ENCODE measurements around the gene RAPGEF4. TPM values are rescaled to one million over a fixed set of nuclear protein-coding genes. Genes with fewer than 3 reads are reported as not detected.

RAPGEF4 gene
- total RNA-seq, 1 experiment from 2014 or later = 0.98 TPM

DNA sequence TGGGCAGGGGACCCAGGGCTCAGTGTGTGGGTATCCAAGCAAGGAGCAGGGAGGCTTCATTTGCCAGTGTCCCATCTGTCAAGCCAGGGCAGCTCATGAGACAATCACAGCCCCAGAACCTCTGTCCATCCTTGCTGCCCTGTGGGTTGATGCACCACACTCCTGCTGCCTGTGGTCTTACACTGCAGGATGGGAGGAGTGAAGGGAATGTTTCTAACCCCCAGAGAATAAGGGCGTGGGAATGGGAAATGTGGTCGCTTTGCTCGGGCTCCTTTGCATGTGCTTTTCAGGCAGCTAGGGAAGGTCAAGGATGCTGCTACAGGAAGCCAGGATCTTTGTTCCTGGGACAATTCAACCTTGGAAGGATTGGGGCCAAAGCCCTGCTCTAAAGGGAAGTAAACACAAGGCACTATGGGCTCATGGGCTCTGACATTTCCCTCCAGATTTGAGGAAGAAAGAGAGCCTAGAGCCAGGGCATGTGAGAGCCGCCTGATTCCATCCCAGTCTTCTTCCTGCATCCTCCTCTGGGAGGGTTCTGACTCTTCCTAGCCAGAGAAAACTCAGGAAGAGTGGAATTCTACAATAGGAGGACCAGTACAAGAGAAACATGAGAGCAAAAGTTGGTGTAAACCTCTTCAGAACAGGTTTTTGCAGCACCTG is 321.2 kb downstream of the RAPGEF4 start:
- no peaks in the 10 kb centered on the region for H3K27me3 Mint-ChIP-seq (ENCODE audit: insufficient read depth, unreplicated experiment)
- no TSS peak for BruUV-seq (replicated peaks)
- H3K4me1 Mint-ChIP-seq (ENCODE audit: low read depth, unreplicated experiment) = peaks cover 11% of the 10 kb centered on the region
- ChIA-PET CTCF (no interaction called here), POLR2A (no interaction called here)
- H3K9me3 Mint-ChIP-seq (ENCODE audit: unreplicated experiment) = peaks cover 25% of the 10 kb centered on the region
- Histone ChIP-seq H3K27me3 (replicated peaks; ENCODE audit: control insufficient read depth, insufficient read depth, low read length) (no peaks in the 10 kb centered on the region), H3K9me3 (peaks cover 17% of the 10 kb centered on the region), H3K4me1 (peaks cover 32% of the 10 kb centered on the region), H3K4me3 (ENCODE audit: low read depth, low read length) (no peak overlapping the region), H3K36me3 (ENCODE audit: control insufficient read depth, insufficient read depth, low read length) (no peaks in the 10 kb centered on the region)
- H3K36me3 Mint-ChIP-seq (ENCODE audit: insufficient read depth, unreplicated experiment) = peaks cover 9% of the 10 kb centered on the region
- TF ChIP-seq, protein P1, sequence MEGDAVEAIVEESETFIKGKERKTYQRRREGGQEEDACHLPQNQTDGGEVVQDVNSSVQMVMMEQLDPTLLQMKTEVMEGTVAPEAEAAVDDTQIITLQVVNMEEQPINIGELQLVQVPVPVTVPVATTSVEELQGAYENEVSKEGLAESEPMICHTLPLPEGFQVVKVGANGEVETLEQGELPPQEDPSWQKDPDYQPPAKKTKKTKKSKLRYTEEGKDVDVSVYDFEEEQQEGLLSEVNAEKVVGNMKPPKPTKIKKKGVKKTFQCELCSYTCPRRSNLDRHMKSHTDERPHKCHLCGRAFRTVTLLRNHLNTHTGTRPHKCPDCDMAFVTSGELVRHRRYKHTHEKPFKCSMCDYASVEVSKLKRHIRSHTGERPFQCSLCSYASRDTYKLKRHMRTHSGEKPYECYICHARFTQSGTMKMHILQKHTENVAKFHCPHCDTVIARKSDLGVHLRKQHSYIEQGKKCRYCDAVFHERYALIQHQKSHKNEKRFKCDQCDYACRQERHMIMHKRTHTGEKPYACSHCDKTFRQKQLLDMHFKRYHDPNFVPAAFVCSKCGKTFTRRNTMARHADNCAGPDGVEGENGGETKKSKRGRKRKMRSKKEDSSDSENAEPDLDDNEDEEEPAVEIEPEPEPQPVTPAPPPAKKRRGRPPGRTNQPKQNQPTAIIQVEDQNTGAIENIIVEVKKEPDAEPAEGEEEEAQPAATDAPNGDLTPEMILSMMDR (IDR thresholded peaks at IDR 0.05; ENCODE audit: insufficient read depth in 1 of 2, low read depth in 1 of 2, low read length in 1 of 2, severe bottlenecking in 1 of 2, unreplicated experiment in 1 of 2) = no peak
- DNase-seq = no peak
- intact Hi-C loops (cut with micrococcal nuclease; ENCODE audit: unreplicated experiment) = no loop called here
- H3K4me3 Mint-ChIP-seq (ENCODE audit: unreplicated experiment) = no peak overlapping the region
- H3K27ac Mint-ChIP-seq (ENCODE audit: unreplicated experiment) = no peak overlapping the region

GRCh38 chr2:173058097-173058496 is 322.5 kb downstream of the RAPGEF4 start:
- Mint-ChIP-seq H3K9me3 (ENCODE audit: unreplicated experiment) (peaks cover 19% of the 10 kb centered on the region), H3K27me3 (ENCODE audit: insufficient read depth, unreplicated experiment) (no peaks in the 10 kb centered on the region), H3K4me3 (ENCODE audit: unreplicated experiment) (no peak overlapping the region), H3K27ac (ENCODE audit: unreplicated experiment) (no peak overlapping the region), H3K4me1 (ENCODE audit: low read depth, unreplicated experiment) (peaks cover 7% of the 10 kb centered on the region), H3K36me3 (ENCODE audit: insufficient read depth, unreplicated experiment) (peaks cover 5% of the 10 kb centered on the region)
- no TSS peak for BruUV-seq (replicated peaks)
- no peak overlapping the region for H3K4me3 ChIP-seq (ENCODE audit: low read depth, low read length)
- POLR2A ChIA-PET = no interaction called here
- CTCF ChIA-PET = no interaction called here
- TF ChIP-seq, protein P1 (IDR thresholded peaks at IDR 0.05; ENCODE audit: insufficient read depth in 1 of 2, low read depth in 1 of 2, low read length in 1 of 2, severe bottlenecking in 1 of 2, unreplicated experiment in 1 of 2) = no peak
- H3K36me3 ChIP-seq (ENCODE audit: control insufficient read depth, insufficient read depth, low read length) = no peaks in the 10 kb centered on the region
- peaks cover 22% of the 10 kb centered on the region for H3K4me1 ChIP-seq
- DNase-seq = no peak
- peaks cover 5% of the 10 kb centered on the region for H3K9me3 ChIP-seq
- no peaks in the 10 kb centered on the region for H3K27me3 ChIP-seq (replicated peaks; ENCODE audit: control insufficient read depth, insufficient read depth, low read length)
- intact Hi-C loops (cut with micrococcal nuclease; ENCODE audit: unreplicated experiment) = no loop called here

- Mint-ChIP-seq H3K9me3 (ENCODE audit: unreplicated experiment) (peaks cover 15% of the 10 kb centered on the region), H3K27ac (ENCODE audit: unreplicated experiment) (no peak overlapping the region), H3K27me3 (ENCODE audit: insufficient read depth, unreplicated experiment) (no peaks in the 10 kb centered on the region), H3K36me3 (ENCODE audit: insufficient read depth, unreplicated experiment) (no peaks in the 10 kb centered on the region), H3K4me3 (ENCODE audit: unreplicated experiment) (no peak overlapping the region), H3K4me1 (ENCODE audit: low read depth, unreplicated experiment) (peaks cover 2% of the 10 kb centered on the region)
- no peaks in the 10 kb centered on the region for H3K9me3 ChIP-seq
- H3K4me3 ChIP-seq (ENCODE audit: low read depth, low read length) = no peak overlapping the region
- ChIA-PET CTCF (no interaction called here), POLR2A (no interaction called here)
- H3K27me3 ChIP-seq (replicated peaks; ENCODE audit: control insufficient read depth, insufficient read depth, low read length) = no peaks in the 10 kb centered on the region
- no peaks in the 10 kb centered on the region for H3K36me3 ChIP-seq (ENCODE audit: control insufficient read depth, insufficient read depth, low read length)
- no TSS peak for BruUV-seq (replicated peaks)
- DNase-seq = no peak
- intact Hi-C loops (cut with micrococcal nuclease; ENCODE audit: unreplicated experiment) = no loop called here
- TF ChIP-seq, protein P1 (IDR thresholded peaks at IDR 0.05; ENCODE audit: insufficient read depth in 1 of 2, low read depth in 1 of 2, low read length in 1 of 2, severe bottlenecking in 1 of 2, unreplicated experiment in 1 of 2) = no peak
- H3K4me1 ChIP-seq = peaks cover 16% of the 10 kb centered on the region
These were observed 323.0 kb downstream of the RAPGEF4 start for GRCh38 chr2:173058673-173059072.
